K562 (cell line): Measurements from ENCODE around the gene LIN7A. TPM values are rescaled to one million over a fixed set of nuclear protein-coding genes. Genes with fewer than 3 reads are reported as not detected.

Source experiments
- ATAC-seq: fragments of 200-7000 bp; cut with Tn5 transposase; 3 replicates; pipeline ENCODE4 v1.9.1; 2020; ENCODE audit warnings: moderate library complexity
- BruUV-seq: library from RNA; stranded (reverse); fragments of 400-500 nt; replicated peaks from 2 replicates; lab custom pipeline; 2021; lab: Mats Ljungman, UMichigan
- CTCF ChIA-PET: fragments of 300-600 bp; formaldehyde crosslinking; extraction: SDS; loops from one replicate; lab custom pipeline; 2021; ENCODE audit warnings: low intra/inter-chr PET ratio; lab: Yijun Ruan, JAX
- POLR2A ChIA-PET: fragments of 300-600, 350-650 bp; sonication (Branson Sonifier 250); formaldehyde crosslinking; extraction: SDS; loops from one replicate; lab custom pipeline; 2021; ENCODE audit warnings: antibody characterized with exemption, inconsistent platforms; lab: Yijun Ruan, JAX
- DNase-seq, 4 experiments: peaks; one replicate each; pipeline versions ENCODE4 v3.0.0 to v3.0.0-alpha.2; 2011 to 2018; ENCODE audit warnings: low spot score in 3 of 4, mixed read lengths in 3 of 4; ENCODE audit errors: extremely low read depth in 1 of 4
- FAIRE-seq: peaks from 2 replicates; lab custom pipeline; 2011; peaks lifted over from hg19 to GRCh38; lab: Jason Lieb, UNC
- H2AFZ ChIP-seq: 2 replicates; pipeline ENCODE4 v1.6.0; 2011; ENCODE audit warnings: low read depth, low read length, control low read depth, inconsistent platforms
- H3K27ac ChIP-seq: fragments of 200-600 bp; 3 replicates; pipeline ENCODE4 v1.8.0; 2011; ENCODE audit warnings: low read depth, mild to moderate bottlenecking, control low read depth, inconsistent platforms, low read length, moderate library complexity, mixed read lengths; ENCODE audit errors: extremely low read depth
- H3K27me3 ChIP-seq, 2 experiments: fragments of 300-600 bp in 1 of 2; 2 replicates in 1 of 2; 3 replicates in 1 of 2; pipeline versions ENCODE4 v1.6.0 to v1.8.0; 2011; ENCODE audit warnings: inconsistent platforms in 2 of 2, low read length in 2 of 2, mild to moderate bottlenecking in 1 of 2, mixed read lengths in 1 of 2, moderate library complexity in 1 of 2; ENCODE audit not compliant: control insufficient read depth in 2 of 2, insufficient read depth in 2 of 2
- H3K36me3 ChIP-seq: fragments of 300-600 bp; 3 replicates; pipeline ENCODE4 v1.8.0; 2011; ENCODE audit warnings: mild to moderate bottlenecking, low read length, inconsistent platforms; ENCODE audit not compliant: control insufficient read depth, insufficient read depth
- H3K4me1 ChIP-seq, 2 experiments: fragments of 200-600 bp in 1 of 2; replicated peaks in 1 of 2; 2 replicates in 1 of 2; 3 replicates in 1 of 2; pipeline versions ENCODE4 v1.5.1 to v1.8.0; 2011; ENCODE audit warnings: inconsistent platforms in 2 of 2, low read length in 2 of 2, mild to moderate bottlenecking in 1 of 2, mixed read lengths in 1 of 2, moderate library complexity in 1 of 2; ENCODE audit not compliant: control insufficient read depth in 2 of 2, insufficient read depth in 2 of 2
- H3K4me2 ChIP-seq: 2 replicates; pipeline ENCODE4 v1.6.1; 2011; ENCODE audit warnings: low read length, control low read depth, inconsistent platforms, mixed read lengths; ENCODE audit not compliant: insufficient read depth
- H3K4me3 ChIP-seq: fragments of 200-600 bp; sonication (generic), shearing (Covaris generic); 2 replicates; pipeline ENCODE4 v1.5.1; 2016; ENCODE audit warnings: control low read depth, inconsistent platforms
- H3K79me2 ChIP-seq: fragments of 200-600 bp; 3 replicates; pipeline ENCODE4 v1.8.0; 2011; ENCODE audit warnings: low read length, inconsistent platforms; ENCODE audit not compliant: control insufficient read depth, insufficient read depth
- H3K9ac ChIP-seq, 2 experiments: 2 replicates each; pipeline versions ENCODE4 v1.6.0 to v1.6.1; 2011; ENCODE audit warnings: low read depth in 2 of 2, low read length in 2 of 2, control low read depth in 1 of 2, inconsistent platforms in 1 of 2, mild to moderate bottlenecking in 1 of 2, mixed read lengths in 1 of 2; ENCODE audit not compliant: insufficient read depth in 1 of 2
- H3K9me1 ChIP-seq: one replicate; pipeline ENCODE4 v1.6.0; 2011; ENCODE audit warnings: inconsistent platforms, mild to moderate bottlenecking, low read length, moderate library complexity; ENCODE audit not compliant: control insufficient read depth, insufficient read depth
- H3K9me3 ChIP-seq: replicated peaks from 2 replicates; pipeline ENCODE4 v1.5.1; 2011; ENCODE audit warnings: low read depth, low read length, inconsistent platforms; ENCODE audit not compliant: control insufficient read depth, insufficient read depth
- H4K20me1 ChIP-seq: replicated peaks from 2 replicates; pipeline ENCODE4 v1.6.1; 2011; ENCODE audit warnings: low read length, inconsistent platforms, mixed read lengths; ENCODE audit not compliant: control insufficient read depth, insufficient read depth
- BCLAF1 ChIP-seq, 2 experiments: fragments of 450-650 bp in 1 of 2; IDR thresholded peaks; 2 replicates each; pipeline ENCODE4 v1.6.1; 2011 to 2017; ENCODE audit warnings: low read depth in 2 of 2, antibody characterized with exemption in 1 of 2, borderline replicate concordance in 1 of 2, low read length in 1 of 2, mild to moderate bottlenecking in 1 of 2, mixed read lengths in 1 of 2; ENCODE audit not compliant: control insufficient read depth in 1 of 2
- BMI1 ChIP-seq: fragments of 150-350 bp; IDR thresholded peaks from 2 replicates; pipeline ENCODE4 v1.6.1; 2014; ENCODE audit warnings: low read length
- CBX5 ChIP-seq: IDR thresholded peaks from 2 replicates; pipeline ENCODE4 v1.6.1; 2014; ENCODE audit warnings: low read depth, borderline replicate concordance
- CBX8 ChIP-seq: fragments of 200-600 bp; sonication (generic); IDR thresholded peaks from 2 replicates; pipeline ENCODE4 v1.6.1; 2012; ENCODE audit warnings: borderline replicate concordance, mixed run types, low read depth, mild to moderate bottlenecking, moderate library complexity, mixed read lengths, low read length, control low read depth, inconsistent platforms; ENCODE audit not compliant: poor library complexity, severe bottlenecking; ENCODE audit errors: extremely low read depth
- CREM ChIP-seq: IDR thresholded peaks from 2 replicates; pipeline ENCODE4 v1.6.1; 2014; ENCODE audit warnings: antibody characterized with exemption, low read depth
- GABPB1 ChIP-seq: sonication (generic); formaldehyde crosslinking; IDR thresholded peaks from 2 replicates; pipeline ENCODE4 v1.8.0; 2022; ENCODE audit warnings: mild to moderate bottlenecking, missing genetic modification reagents
- GTF2A2 ChIP-seq: IDR thresholded peaks from 2 replicates; pipeline ENCODE4 v1.6.1; 2016; ENCODE audit warnings: mild to moderate bottlenecking, missing genetic modification characterization, missing compliant biosample characterization
- HBP1 ChIP-seq: fragments of 450-650 bp; formaldehyde crosslinking; IDR thresholded peaks from 2 replicates; pipeline ENCODE4 v1.4.0; 2022; ENCODE audit warnings: missing genetic modification characterization
- HNRNPLL ChIP-seq: fragments of 200-400 bp; formaldehyde crosslinking; IDR thresholded peaks from 2 replicates; pipeline ENCODE4 v1.6.1; 2017; ENCODE audit warnings: low read length, low read depth, mild to moderate bottlenecking; ENCODE audit not compliant: poor library complexity, severe bottlenecking
- MEF2A ChIP-seq: IDR thresholded peaks from 2 replicates; pipeline ENCODE4 v1.6.1; 2011; ENCODE audit warnings: low read depth, mild to moderate bottlenecking, low read length, moderate library complexity; ENCODE audit not compliant: control insufficient read depth
- NFYB ChIP-seq: IDR thresholded peaks from 2 replicates; pipeline ENCODE4 v1.6.1; 2011; ENCODE audit warnings: mild to moderate bottlenecking, moderate library complexity; ENCODE audit not compliant: insufficient read length; ENCODE audit errors: extremely low read depth
- RBM14 ChIP-seq: fragments of 200-400 bp; formaldehyde crosslinking; IDR thresholded peaks from 2 replicates; pipeline ENCODE4 v1.6.1; 2018; ENCODE audit warnings: low read depth, mild to moderate bottlenecking, low read length, moderate library complexity, borderline replicate concordance; ENCODE audit not compliant: insufficient read depth
- SMAD3 ChIP-seq: fragments of 450-650 bp; formaldehyde crosslinking; conservative IDR thresholded peaks from 2 replicates; pipeline ENCODE4 v1.4.0; 2020; ENCODE audit warnings: mild to moderate bottlenecking
- ZNF212 ChIP-seq: fragments of 450-650 bp; formaldehyde crosslinking; IDR thresholded peaks from 2 replicates; pipeline ENCODE4 v1.4.0; 2020; ENCODE audit warnings: mild to moderate bottlenecking
- ZSCAN32 ChIP-seq: fragments of 450-650 bp; formaldehyde crosslinking; IDR thresholded peaks from 2 replicates; pipeline ENCODE4 v1.4.0; 2020; ENCODE audit warnings: mild to moderate bottlenecking, moderate library complexity
- in situ Hi-C: fragments of 300-500 bp; cut with MboI; formaldehyde crosslinking; loops from 4 replicates; pipeline ENCODE4 v1.15.0; 2018; ENCODE audit warnings: inconsistent platforms, mixed read lengths
- intact Hi-C: fragments of 100-400 bp; cut with micrococcal nuclease; formaldehyde crosslinking; loops from 2 replicates; pipeline ENCODE4 v1.14.2; 2022
- polyA plus RNA-seq, 8 experiments: library from polyadenylated mRNA; depleted of rRNA in 4 of 8; stranded (reverse) in 5 of 8; unstranded in 3 of 8; fragments of >200 nt; fragmentation: Nextera tagmentation in 2 of 8; fragmentation: Illumina TruSeq in 1 of 8; extraction: Ambion mirVana in 2 of 8; extraction: Trizol in 1 of 8; gene quantifications; 2 replicates each; pipeline versions ENCODE4 v1.2.1 to v1.2.3, GENCODE V29; 2011 to 2014; ENCODE audit warnings: inconsistent platforms in 1 of 8, missing spikeins in 1 of 8
- total RNA-seq, 7 experiments: library from RNA; depleted of rRNA in 6 of 7; stranded (reverse); fragments of >200 nt in 6 of 7; fragmentation: Illumina TruSeq in 2 of 7; extraction: Trizol in 2 of 7; gene quantifications; 2 replicates each; pipeline versions ENCODE4 v1.2.1 to v1.2.3, GENCODE V29; 2011 to 2021; ENCODE audit warnings: low replicate concordance in 1 of 7
- TF ChIP-seq, protein P1 (sequence below), 2 experiments: fragments of 450-650 bp; conservative IDR thresholded peaks; 2 replicates each; pipeline ENCODE4 v1.6.1; 2017; ENCODE audit warnings: mild to moderate bottlenecking in 2 of 2, moderate library complexity in 2 of 2

Gene LIN7A
- total and polyA plus RNA-seq, 9 of the 15 experiments (the other 6 are each of a cell fraction or from before 2014, with no cell fraction given): not detected

- TF ChIP-seq MEF2A (no peak), NFYB (no peak), SMAD3 (no peak)
- TF ChIP-seq, protein P1, sequence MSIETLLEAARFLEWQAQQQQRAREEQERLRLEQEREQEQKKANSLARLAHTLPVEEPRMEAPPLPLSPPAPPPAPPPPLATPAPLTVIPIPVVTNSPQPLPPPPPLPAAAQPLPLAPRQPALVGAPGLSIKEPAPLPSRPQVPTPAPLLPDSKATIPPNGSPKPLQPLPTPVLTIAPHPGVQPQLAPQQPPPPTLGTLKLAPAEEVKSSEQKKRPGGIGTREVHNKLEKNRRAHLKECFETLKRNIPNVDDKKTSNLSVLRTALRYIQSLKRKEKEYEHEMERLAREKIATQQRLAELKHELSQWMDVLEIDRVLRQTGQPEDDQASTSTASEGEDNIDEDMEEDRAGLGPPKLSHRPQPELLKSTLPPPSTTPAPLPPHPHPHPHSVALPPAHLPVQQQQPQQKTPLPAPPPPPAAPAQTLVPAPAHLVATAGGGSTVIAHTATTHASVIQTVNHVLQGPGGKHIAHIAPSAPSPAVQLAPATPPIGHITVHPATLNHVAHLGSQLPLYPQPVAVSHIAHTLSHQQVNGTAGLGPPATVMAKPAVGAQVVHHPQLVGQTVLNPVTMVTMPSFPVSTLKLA (conservative IDR thresholded peaks at IDR 0.05): no peak
These were observed 144.9 kb downstream of the LIN7A start (continued) for GRCh38 chr12:80792861-80793260.

DNA sequence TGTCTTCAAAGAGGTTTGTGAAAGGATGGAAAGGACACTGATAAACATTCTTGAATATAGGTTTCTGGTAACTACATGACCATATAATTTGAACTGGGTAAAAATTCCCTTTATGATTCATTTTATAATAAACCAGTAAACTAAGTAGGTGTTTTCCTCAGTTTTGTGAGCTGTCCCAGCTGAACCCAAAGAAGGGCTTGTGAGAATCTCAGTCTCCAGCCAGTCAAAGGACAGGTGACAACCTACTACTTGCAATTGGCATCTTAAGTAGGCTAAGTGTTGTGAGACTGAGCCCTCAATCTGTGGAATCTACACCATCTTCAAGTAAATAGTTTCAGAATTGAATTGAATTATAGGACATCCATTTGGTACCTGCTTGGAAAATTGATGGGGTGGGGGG is 145.9 kb downstream of the LIN7A start:
- no peak overlapping the region for H2AFZ ChIP-seq
- H3K36me3 ChIP-seq: no peaks in the 10 kb centered on the region
- no peak overlapping the region for H3K4me3 ChIP-seq
- ATAC-seq (no peak), FAIRE-seq (no peak), DNase-seq (no peak)
- H3K4me1 ChIP-seq: no peaks in the 10 kb centered on the region
- no peak overlapping the region for H3K4me2 ChIP-seq
- no peaks in the 10 kb centered on the region for H3K79me2 ChIP-seq
- no peaks in the 10 kb centered on the region for H3K9me3 ChIP-seq
- no peaks in the 10 kb centered on the region for H4K20me1 ChIP-seq
- ChIA-PET POLR2A (no interaction called here), CTCF (no interaction called here)
- no peak overlapping the region for H3K9ac ChIP-seq
- intact Hi-C loops: no loop called here
- in situ Hi-C loops: no loop called here
- H3K27ac ChIP-seq: no peak overlapping the region
- no TSS peak for BruUV-seq
- no peaks in the 10 kb centered on the region for H3K27me3 ChIP-seq
- H3K9me1 ChIP-seq: no peaks in the 10 kb centered on the region
- TF ChIP-seq CBX5 (no peak), BCLAF1 (IDR thresholded peaks at IDR 0.05; ENCODE audit: borderline replicate concordance in 1 of 2, control insufficient read depth in 1 of 2, low read depth in 2 of 2, low read length in 1 of 2) (no peak), CBX8 (no peak), ZNF212 (CRISPR knock-in tag) (no peak), HNRNPLL (no peak), BMI1 (no peak), CREM (no peak), HBP1 (CRISPR knock-in tag) (no peak), GABPB1 (CRISPR knock-in tag) (no peak), GTF2A2 (tag) (no peak), ZSCAN32 (CRISPR knock-in tag) (no peak), RBM14 (no peak)
